ENCODE results near the gene ATP2C2. TPM values are rescaled to one million over a fixed set of nuclear protein-coding genes. Genes with fewer than 3 reads are reported as not detected.

The ATP2C2 gene
- total and polyA plus RNA-seq, 2 of the 8 experiments (the other 6 are each of a cell fraction or from before 2014, with no cell fraction given): 1.2 to 2.8 TPM

GRCh38 chr16:84404324-84404723 is 36.0 kb downstream of the ATP2C2 start:
- 94% methylated on average over 3 of the region's 3 CpGs; no CpG with 5 or more reads in 1 of the 2 experiments for WGBS, 2 experiments (ENCODE audit: extremely low coverage in 1 of 2, insufficient coverage in 1 of 2, insufficient read length in 1 of 2, insufficient replicate concordance in 2 of 2, low coverage in 1 of 2, low lambda C conversion rate in 2 of 2, missing lambda C conversion rate in 1 of 2)
- Histone ChIP-seq H3K23ac (ENCODE audit: insufficient read length) (no peak overlapping the region), H3K79me2 (ENCODE audit: control insufficient read depth in 1 of 2, insufficient read depth in 2 of 2, low read length in 2 of 2) (no peaks in the 10 kb centered on the region), H3K27ac (ENCODE audit: low read depth, low read length) (no peak overlapping the region), H2BK12ac (ENCODE audit: low read depth, low read length) (no peak overlapping the region), H3K36me3 (ENCODE audit: control insufficient read depth in 2 of 4, insufficient read depth in 4 of 4, low read length in 3 of 4) (no peaks in the 10 kb centered on the region), H2BK15ac (ENCODE audit: low read length) (no peak overlapping the region), H4K5ac (ENCODE audit: insufficient read length, low read depth, low read length) (no peak overlapping the region), H3K4me2 (ENCODE audit: insufficient read depth in 1 of 2, low read depth in 2 of 2, low read length in 2 of 2) (no peak overlapping the region), H3K18ac (ENCODE audit: extremely low read depth, low read length) (no peak overlapping the region), H2BK5ac (ENCODE audit: low read depth, low read length) (no peak overlapping the region), H4K8ac (ENCODE audit: extremely low read depth, insufficient read depth, low read length) (no peak overlapping the region), H4K91ac (replicated peaks; ENCODE audit: insufficient read length, low read length) (no peak overlapping the region), H2AFZ (ENCODE audit: low read length) (no peak overlapping the region), H3K14ac (ENCODE audit: insufficient read length) (no peak overlapping the region), H3K56ac (replicated peaks; ENCODE audit: insufficient read length, low read depth, low read length) (no peak overlapping the region), H2AK5ac (ENCODE audit: low read depth, low read length) (no peak overlapping the region), H3K9ac (replicated peaks in 1 of 4; ENCODE audit: extremely low read depth in 1 of 4, low read depth in 3 of 4, low read length in 3 of 4) (no peak overlapping the region), H3K79me1 (ENCODE audit: low read depth, low read length) (no peaks in the 10 kb centered on the region), H3K27me3 (replicated peaks in 1 of 4; ENCODE audit: control insufficient read depth in 3 of 4, extremely low read depth in 1 of 4, insufficient read depth in 3 of 4, low read length in 3 of 4) (no peaks in the 10 kb centered on the region), H2BK20ac (ENCODE audit: low read length) (no peak overlapping the region), H3K9me3 (ENCODE audit: insufficient read depth in 2 of 2, low read depth in 1 of 2, low read length in 1 of 2) (no peaks in the 10 kb centered on the region), H3K23me2 (ENCODE audit: low read depth, low read length) (no peaks in the 10 kb centered on the region), H2BK120ac (replicated peaks; ENCODE audit: low read depth, low read length) (no peak overlapping the region), H3K4ac (replicated peaks; ENCODE audit: insufficient read length, low read depth, low read length) (no peak overlapping the region), H4K20me1 (replicated peaks in 1 of 2; ENCODE audit: control insufficient read depth in 1 of 2, insufficient read depth in 2 of 2, low read length in 2 of 2) (no peaks in the 10 kb centered on the region), H3K4me1 (replicated peaks in 1 of 4; ENCODE audit: control insufficient read depth in 3 of 4, insufficient read depth in 4 of 4, low read length in 3 of 4) (no peaks in the 10 kb centered on the region), H3K4me3 (ENCODE audit: extremely low read depth in 1 of 4, insufficient read depth in 2 of 4, low read depth in 3 of 4, low read length in 4 of 4) (no peak overlapping the region)
- CTCF ChIA-PET (ENCODE audit: partially characterized antibody): no interaction called here
- no peak for TF ChIP-seq JUN (IDR thresholded peaks at IDR 0.05; ENCODE audit: low read depth, low read length)
- TF ChIP-seq CBX8 (IDR thresholded peaks at IDR 0.05; ENCODE audit: borderline replicate concordance, low read depth, low read length): no peak
- no peak for TF ChIP-seq POU5F1 (IDR thresholded peaks at IDR 0.05; ENCODE audit: low read depth, low read length)
- no peak for TF ChIP-seq POLR2A (IDR thresholded peaks at IDR 0.05; ENCODE audit: control extremely low read depth in 1 of 2, low read depth in 2 of 2, low read length in 2 of 2)
- no peak for TF ChIP-seq CHD1 (IDR thresholded peaks at IDR 0.05; ENCODE audit: low read depth, low read length)
- no peak for FAIRE-seq
- POLR2A ChIA-PET (ENCODE audit: partially characterized antibody): no interaction called here
- no peak for DNase-seq (ENCODE audit: low read depth in 1 of 2, low spot score in 2 of 2)

All from H1 (cell line).